GM10266 (cell line): ENCODE results near the gene ZSCAN9.
A peak's percentile ranks its signal among the peaks of the same experiment; 100 is the strongest.

Experiments
- DNase-seq: peaks from one replicate; pipeline ENCODE4 v3.0.0; 2012; ENCODE audit errors: extremely low spot score
- TF ChIP-seq, protein P1 (sequence below): IDR thresholded peaks from 2 replicates; pipeline ENCODE4 v1.5.1; 2012; ENCODE audit warnings: mild to moderate bottlenecking, low read depth; ENCODE audit not compliant: control insufficient read depth, insufficient read depth; ENCODE audit errors: missing control alignments

The ZSCAN9 gene

DNA sequence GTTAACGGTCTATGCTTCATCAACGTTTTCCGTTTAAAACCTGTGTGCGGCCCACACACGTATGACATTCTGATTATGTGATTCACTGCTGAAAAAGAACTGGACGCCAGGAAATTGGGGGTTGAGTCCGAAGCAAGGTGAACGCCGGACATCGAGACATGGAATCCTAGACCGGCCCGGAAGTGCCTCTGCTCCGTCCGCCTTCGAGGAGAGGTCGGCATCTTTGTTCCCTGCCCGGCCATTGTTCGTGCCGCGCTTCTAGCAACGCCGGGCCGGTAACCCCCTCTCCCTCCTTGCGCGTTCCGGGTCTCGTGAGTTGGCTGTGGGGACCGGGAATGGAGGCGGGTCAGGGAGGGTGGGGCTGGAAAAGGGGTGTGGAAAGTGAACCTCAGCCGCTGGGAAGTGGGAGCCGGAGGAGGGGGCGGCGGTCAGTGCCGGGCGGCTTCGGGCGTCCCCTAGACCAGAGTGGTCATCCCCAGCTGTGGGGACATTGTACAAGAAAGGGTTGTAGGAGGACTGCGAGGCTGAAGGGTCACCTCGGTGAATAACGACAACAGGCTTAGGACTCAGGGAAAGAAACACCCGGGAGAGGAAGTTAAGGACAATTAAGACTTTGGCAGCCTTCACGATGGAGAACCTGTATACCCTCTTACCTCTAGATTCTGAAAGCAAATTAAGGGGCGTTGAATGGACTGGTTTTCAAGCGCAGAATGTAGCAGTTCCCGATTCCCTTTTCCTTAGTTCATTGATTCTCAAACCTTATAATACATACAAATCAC is at the start of gene ZSCAN9:
Gene ZSCAN9 (plus strand): TSS at position 220 of the 779 bp plus-strand sequence. CDS start 1,810 bp downstream, outside the sequence.
- TF ChIP-seq, protein P1, sequence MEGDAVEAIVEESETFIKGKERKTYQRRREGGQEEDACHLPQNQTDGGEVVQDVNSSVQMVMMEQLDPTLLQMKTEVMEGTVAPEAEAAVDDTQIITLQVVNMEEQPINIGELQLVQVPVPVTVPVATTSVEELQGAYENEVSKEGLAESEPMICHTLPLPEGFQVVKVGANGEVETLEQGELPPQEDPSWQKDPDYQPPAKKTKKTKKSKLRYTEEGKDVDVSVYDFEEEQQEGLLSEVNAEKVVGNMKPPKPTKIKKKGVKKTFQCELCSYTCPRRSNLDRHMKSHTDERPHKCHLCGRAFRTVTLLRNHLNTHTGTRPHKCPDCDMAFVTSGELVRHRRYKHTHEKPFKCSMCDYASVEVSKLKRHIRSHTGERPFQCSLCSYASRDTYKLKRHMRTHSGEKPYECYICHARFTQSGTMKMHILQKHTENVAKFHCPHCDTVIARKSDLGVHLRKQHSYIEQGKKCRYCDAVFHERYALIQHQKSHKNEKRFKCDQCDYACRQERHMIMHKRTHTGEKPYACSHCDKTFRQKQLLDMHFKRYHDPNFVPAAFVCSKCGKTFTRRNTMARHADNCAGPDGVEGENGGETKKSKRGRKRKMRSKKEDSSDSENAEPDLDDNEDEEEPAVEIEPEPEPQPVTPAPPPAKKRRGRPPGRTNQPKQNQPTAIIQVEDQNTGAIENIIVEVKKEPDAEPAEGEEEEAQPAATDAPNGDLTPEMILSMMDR = no peak
- DNase-seq = peak; percentile 76

DNA sequence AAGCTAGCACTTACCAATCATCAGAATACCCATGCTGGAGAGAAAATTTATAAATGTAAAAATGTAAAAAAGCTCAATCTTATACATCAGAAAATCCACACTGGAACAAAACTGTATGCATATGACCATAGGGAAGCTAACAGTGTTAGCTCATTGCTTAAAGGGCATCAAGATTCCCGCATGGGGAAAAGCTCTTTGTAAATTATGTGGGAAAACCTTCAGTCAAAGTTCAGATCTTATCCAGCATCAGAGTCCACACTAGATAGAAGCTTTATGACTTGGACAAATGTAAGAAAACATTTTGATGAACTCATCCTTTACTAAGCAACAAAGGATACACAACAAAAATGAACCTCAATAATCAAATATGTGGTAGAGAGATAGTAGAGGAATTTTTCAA is 48.7 kb upstream of the ZSCAN9 start:
- DNase-seq = no peak
- TF ChIP-seq, protein P1 = no peak

DNA sequence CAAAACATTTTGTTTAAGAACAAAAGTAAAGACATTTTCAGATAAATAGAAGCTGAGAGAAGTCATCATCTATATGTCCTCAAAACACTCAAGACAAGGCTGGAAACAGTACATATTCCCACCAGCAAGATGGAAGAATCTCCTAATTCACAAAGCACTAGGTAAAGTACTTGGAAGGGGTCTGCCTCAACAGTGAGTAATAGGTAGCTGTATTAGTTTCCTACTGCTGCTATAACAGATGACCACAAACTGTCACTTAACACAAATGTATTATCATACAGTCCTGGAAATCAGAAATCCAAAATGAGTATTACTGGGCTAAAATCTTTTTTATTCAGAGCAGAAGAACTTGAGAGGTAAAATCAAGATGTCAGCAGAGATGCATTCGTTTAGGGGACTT is 42.8 kb upstream of the ZSCAN9 start:
- DNase-seq = no peak
- TF ChIP-seq, protein P1 = no peak

DNA sequence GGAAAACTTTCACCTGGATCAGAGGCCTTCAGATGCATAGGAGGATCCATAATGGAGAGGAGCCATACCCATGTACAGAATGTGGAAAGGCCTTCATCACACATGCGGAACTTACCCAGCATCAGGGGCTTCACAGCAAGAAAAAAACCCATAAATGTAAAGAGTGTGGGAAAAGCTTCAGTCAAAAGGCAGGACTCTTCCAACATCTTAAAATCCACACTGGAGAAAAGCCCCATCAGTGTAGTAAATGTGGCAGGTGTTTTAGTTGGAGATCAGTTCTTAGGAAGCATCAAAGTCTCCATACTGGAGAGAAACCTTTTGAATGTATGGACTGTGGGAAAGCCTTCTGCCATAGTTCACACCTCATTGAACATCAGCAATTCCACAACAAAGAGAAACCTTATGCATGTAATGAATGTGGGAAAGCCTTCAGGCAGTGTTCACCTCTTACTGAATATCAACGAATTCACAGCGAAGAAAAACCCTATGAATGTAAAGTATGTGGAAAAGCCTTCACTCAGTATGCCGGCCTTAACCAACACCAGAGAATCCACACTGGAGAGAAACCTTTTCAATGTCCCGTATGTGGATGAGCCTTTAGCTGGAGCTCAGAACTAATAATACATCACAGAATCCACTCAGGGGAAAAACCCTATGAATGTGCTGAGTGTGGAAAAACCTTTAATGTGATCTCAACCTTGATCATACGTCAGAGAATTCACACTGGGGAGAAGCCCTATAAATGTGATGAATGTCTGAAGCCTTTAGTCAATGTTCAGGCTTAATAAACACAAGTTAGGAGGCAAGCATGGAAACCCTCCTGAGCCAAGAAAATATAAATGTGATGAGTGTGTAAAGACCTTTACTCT is 36.7 kb upstream of the ZSCAN9 start:
- TF ChIP-seq, protein P1 = no peak
- no peak for DNase-seq

DNA sequence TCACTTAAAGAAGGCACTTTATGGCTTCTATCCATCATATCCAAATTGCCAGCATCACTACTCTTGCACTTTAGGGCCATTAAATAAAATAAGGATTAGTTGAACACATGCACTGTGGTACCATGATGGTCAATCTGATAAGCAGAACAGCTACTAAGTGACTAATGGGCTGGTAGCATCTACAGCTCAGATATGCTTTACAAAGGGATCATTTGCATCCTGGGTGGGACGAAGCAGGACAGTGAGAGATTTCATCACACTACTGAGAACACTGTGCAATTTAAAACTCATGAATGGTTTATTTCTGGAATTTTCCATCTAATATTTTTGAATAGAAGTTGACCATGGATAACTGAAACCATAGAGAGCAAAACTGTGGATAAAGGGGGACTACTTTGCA is 25.1 kb upstream of the ZSCAN9 start:
- TF ChIP-seq, protein P1 = no peak
- no peak for DNase-seq

DNA sequence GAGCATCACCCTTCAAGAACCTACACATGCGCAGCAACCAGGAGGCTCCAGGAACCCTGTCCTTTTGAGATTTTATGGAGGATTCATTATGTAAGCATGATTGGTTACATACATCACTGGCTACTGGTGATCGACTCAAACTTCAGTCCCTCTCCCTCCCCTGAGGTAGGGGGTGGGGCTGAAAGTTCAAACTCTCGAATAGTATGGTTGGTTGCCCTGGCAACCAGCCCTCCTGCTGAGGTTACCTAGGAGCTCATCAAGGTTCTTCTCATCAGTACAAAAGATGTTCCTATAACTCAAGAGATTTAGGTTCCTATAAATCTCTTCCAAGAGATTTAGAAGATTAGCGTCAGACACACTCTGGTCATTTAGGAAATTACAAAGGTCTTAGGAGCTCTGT is 21.9 kb upstream of the ZSCAN9 start:
- no peak for DNase-seq
- TF ChIP-seq, protein P1 = no peak
